ENCODE data around the gene MCF2L2.

DNA sequence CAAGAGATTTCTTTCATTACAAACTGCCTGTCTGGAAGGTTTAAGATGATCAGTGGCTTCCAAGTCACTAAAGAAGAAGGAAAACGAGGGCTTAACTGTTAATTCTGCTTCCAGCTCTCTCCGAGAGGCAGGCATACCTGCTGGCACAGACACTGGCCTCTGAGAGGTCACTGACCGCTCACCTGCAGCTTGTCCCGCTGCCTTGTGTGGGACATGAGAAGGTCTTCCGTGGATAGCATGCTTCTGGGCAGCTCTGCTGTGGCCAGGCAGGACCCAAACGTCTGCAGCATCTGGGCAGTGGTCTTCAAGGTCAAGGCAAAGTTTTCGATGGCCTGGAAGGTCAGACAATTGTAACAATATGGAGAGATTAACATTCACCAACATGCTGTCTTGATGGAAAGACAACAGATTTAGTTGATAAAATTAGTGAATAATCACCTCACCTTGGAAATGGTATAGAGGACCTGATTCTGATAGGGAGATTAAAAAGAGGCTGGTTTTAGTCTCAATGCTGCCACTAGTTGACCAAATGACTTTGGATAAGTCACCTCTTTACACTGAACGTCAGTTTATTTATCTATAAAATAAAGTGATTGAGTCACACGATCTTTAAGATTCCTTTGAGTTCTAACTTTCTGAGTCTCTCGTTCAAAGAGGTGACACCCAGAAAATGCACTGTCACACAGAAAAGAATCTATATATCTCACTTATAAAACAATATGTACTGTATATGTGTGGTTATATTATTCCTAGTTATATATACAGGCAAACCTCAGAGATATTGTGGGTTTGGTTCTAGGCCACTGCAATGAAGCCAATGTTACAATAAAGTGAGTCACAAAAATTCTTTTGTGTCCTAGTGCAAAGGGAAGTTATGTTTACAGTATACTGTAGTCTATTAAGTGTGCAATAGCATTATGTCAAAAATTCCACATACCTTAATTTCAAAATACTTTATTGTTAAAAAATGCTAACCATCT is 110.2 kb downstream of the MCF2L2 start:
- TF ChIP-seq POLR2A (IDR thresholded peaks at IDR 0.05; ENCODE audit: low read depth, low read length) (no peak), TAF1 (IDR thresholded peaks at IDR 0.05; ENCODE audit: low read depth, low read length) (no peak), POLR2AphosphoS5 (IDR thresholded peaks at IDR 0.05; ENCODE audit: low read depth, low read length) (no peak), SPI1 (IDR thresholded peaks at IDR 0.05; ENCODE audit: low read depth, low read length) (no peak), POU2F2 (IDR thresholded peaks at IDR 0.05; ENCODE audit: low read depth, low read length) (no peak), PAX5 (IDR thresholded peaks at IDR 0.05; ENCODE audit: insufficient read depth, low read length, severe bottlenecking) (no peak)

Measured in GM12891 (cell line).